GM21717 (cell line): ENCODE data around the gene HSPG2.

Experiments used
- ATAC-seq: cut with Tn5 transposase; IDR thresholded peaks from one replicate; pipeline ENCODE4 v1.9.1; 2021; ENCODE audit warnings: mild to moderate bottlenecking, moderate library complexity; ENCODE audit not compliant: unreplicated experiment

HSPG2 gene

GRCh38 chr1:21867451-21867996 is 69.6 kb downstream of the HSPG2 start:
- ATAC-seq = no peak

GRCh38 chr1:21866707-21867043 is 70.4 kb downstream of the HSPG2 start:
- ATAC-seq = no peak

- peak; percentile 74 for ATAC-seq
Measured at GRCh38 chr1:21865943-21866706, 71.0 kb downstream of the HSPG2 start.

GRCh38 chr1:21865609-21865942 is 71.5 kb downstream of the HSPG2 start:
- no peak for ATAC-seq

GRCh38 chr1:21864730-21865129 is 72.4 kb downstream of the HSPG2 start:
- no peak for ATAC-seq

GRCh38 chr1:21863981-21864380 is 73.1 kb downstream of the HSPG2 start:
- no peak for ATAC-seq

- ATAC-seq = no peak
Measured at GRCh38 chr1:21861602-21862429, 75.3 kb downstream of the HSPG2 start.

GRCh38 chr1:21860971-21861370 is 76.1 kb downstream of the HSPG2 start:
- ATAC-seq = no peak

GRCh38 chr1:21859669-21860179 is 77.4 kb downstream of the HSPG2 start:
- ATAC-seq = no peak

- ATAC-seq = no peak
Measured at GRCh38 chr1:21857840-21858670, 79.1 kb downstream of the HSPG2 start.

- no peak for ATAC-seq
Measured at GRCh38 chr1:21857142-21857839, 79.8 kb downstream of the HSPG2 start.

- no peak for ATAC-seq
Measured at GRCh38 chr1:21855257-21856096, 81.6 kb downstream of the HSPG2 start.

- no peak for ATAC-seq
Measured at GRCh38 chr1:21854751-21855131, 82.4 kb downstream of the HSPG2 start.

GRCh38 chr1:21854090-21854750 is 82.9 kb downstream of the HSPG2 start:
- no peak for ATAC-seq

- no peak for ATAC-seq
Measured at GRCh38 chr1:21853131-21853427, 84.0 kb downstream of the HSPG2 start.

GRCh38 chr1:21852282-21853130 is 84.6 kb downstream of the HSPG2 start:
- ATAC-seq = no peak

GRCh38 chr1:21851430-21852250 is 85.5 kb downstream of the HSPG2 start:
- no peak for ATAC-seq
